H1 (cell line): ENCODE data around the gene RAB10. TPM values are rescaled to one million over a fixed set of nuclear protein-coding genes. Genes with fewer than 3 reads are reported as not detected.
A peak's percentile ranks its signal among the peaks of the same experiment; 100 is the strongest.

Experiments
- CTCF ChIA-PET: fragments of 300-600 bp; sonication (Branson Sonifier 250); formaldehyde crosslinking; loops from one replicate; lab custom pipeline; 2021; ENCODE audit not compliant: partially characterized antibody; lab: Charles Lee
- POLR2A ChIA-PET: fragments of 300-600 bp; sonication (Branson Sonifier 250); formaldehyde crosslinking; loops from one replicate; lab custom pipeline; 2021; ENCODE audit warnings: inconsistent platforms; ENCODE audit not compliant: partially characterized antibody; lab: Charles Lee
- DNase-seq, 2 experiments: peaks; one replicate each; pipeline versions ENCODE4 v3.0.0 to v3.0.0-alpha.2; 2010 to 2022; ENCODE audit warnings: low spot score in 2 of 2, low read depth in 1 of 2, mixed read lengths in 1 of 2
- FAIRE-seq: peaks from 2 replicates; lab custom pipeline; 2011; peaks lifted over from hg19 to GRCh38; lab: Jason Lieb, UNC
- H2AFZ ChIP-seq: 2 replicates; pipeline ENCODE4 v1.8.1; 2012; ENCODE audit warnings: low read length, inconsistent platforms
- H2AK5ac ChIP-seq: 2 replicates; pipeline ENCODE4 v1.6.1; 2013; ENCODE audit warnings: low read depth, low read length
- H2BK120ac ChIP-seq: replicated peaks from 2 replicates; pipeline ENCODE3; 2013; ENCODE audit warnings: low read depth, low read length, inconsistent platforms
- H2BK12ac ChIP-seq: 2 replicates; pipeline ENCODE4 v1.6.1; 2013; ENCODE audit warnings: low read depth, low read length
- H2BK15ac ChIP-seq: 2 replicates; pipeline ENCODE4 v1.6.1; 2013; ENCODE audit warnings: low read length
- H2BK20ac ChIP-seq: 2 replicates; pipeline ENCODE4 v1.6.1; 2013; ENCODE audit warnings: low read length
- H2BK5ac ChIP-seq: 2 replicates; pipeline ENCODE4 v1.6.1; 2013; ENCODE audit warnings: low read depth, low read length
- H3K14ac ChIP-seq: 2 replicates; pipeline ENCODE4 v1.6.1; 2013; ENCODE audit warnings: inconsistent platforms; ENCODE audit not compliant: insufficient read length
- H3K18ac ChIP-seq: 2 replicates; pipeline ENCODE4 v1.6.1; 2013; ENCODE audit warnings: low read length; ENCODE audit errors: extremely low read depth
- H3K23ac ChIP-seq: 2 replicates; pipeline ENCODE4 v1.6.1; 2013; ENCODE audit warnings: inconsistent platforms; ENCODE audit not compliant: insufficient read length
- H3K23me2 ChIP-seq: 2 replicates; pipeline ENCODE4 v1.6.1; 2013; ENCODE audit warnings: low read depth, low read length
- H3K27ac ChIP-seq: 2 replicates; pipeline ENCODE4 v1.6.1; 2011; ENCODE audit warnings: low read depth, low read length, inconsistent platforms
- H3K27me3 ChIP-seq, 4 experiments: replicated peaks in 1 of 4; 1 replicate in 1 of 4; 2 replicates in 3 of 4; pipeline versions ENCODE4 v1.6.1 to v1.8.1; 2011 to 2013; ENCODE audit warnings: low read length in 3 of 4, mild to moderate bottlenecking in 3 of 4, inconsistent platforms in 2 of 4, mixed read lengths in 2 of 4, moderate library complexity in 1 of 4; ENCODE audit not compliant: control insufficient read depth in 3 of 4, insufficient read depth in 3 of 4; ENCODE audit errors: extremely low read depth in 1 of 4
- H3K36me3 ChIP-seq, 4 experiments: 2 replicates each; pipeline versions ENCODE4 v1.6.1 to v1.8.1; 2011 to 2013; ENCODE audit warnings: mild to moderate bottlenecking in 4 of 4, low read length in 3 of 4, moderate library complexity in 2 of 4, control low read depth in 1 of 4, inconsistent platforms in 1 of 4; ENCODE audit not compliant: insufficient read depth in 4 of 4, control insufficient read depth in 2 of 4
- H3K4ac ChIP-seq: replicated peaks from 2 replicates; pipeline ENCODE3; 2013; ENCODE audit warnings: low read length, low read depth, mixed read lengths, inconsistent platforms; ENCODE audit not compliant: insufficient read length
- H3K4me1 ChIP-seq, 4 experiments: replicated peaks in 1 of 4; 1 replicate in 1 of 4; 2 replicates in 3 of 4; pipeline versions ENCODE4 v1.6.1 to v1.8.1; 2011 to 2013; ENCODE audit warnings: low read length in 3 of 4, inconsistent platforms in 2 of 4, mixed read lengths in 1 of 4; ENCODE audit not compliant: insufficient read depth in 4 of 4, control insufficient read depth in 3 of 4
- H3K4me2 ChIP-seq, 2 experiments: 2 replicates each; pipeline versions ENCODE4 v1.6.1 to v1.8.1; 2011 to 2013; ENCODE audit warnings: low read depth in 2 of 2, low read length in 2 of 2, control low read depth in 1 of 2, inconsistent platforms in 1 of 2, mild to moderate bottlenecking in 1 of 2; ENCODE audit not compliant: insufficient read depth in 1 of 2
- H3K4me3 ChIP-seq, 4 experiments: fragments of 200-600, 300-600 bp in 1 of 4; sonication (generic), shearing (Covaris generic), sonication (Bioruptor Twin) in 1 of 4; 2 replicates each; pipeline versions ENCODE4 v1.5.1 to v1.8.1; 2011 to 2016; ENCODE audit warnings: low read length in 4 of 4, low read depth in 3 of 4, control low read depth in 2 of 4, inconsistent platforms in 2 of 4, mild to moderate bottlenecking in 2 of 4, mixed read lengths in 1 of 4, moderate library complexity in 1 of 4; ENCODE audit not compliant: insufficient read depth in 2 of 4; ENCODE audit errors: extremely low read depth in 1 of 4
- H3K56ac ChIP-seq: replicated peaks from 2 replicates; pipeline ENCODE3; 2013; ENCODE audit warnings: low read depth, mild to moderate bottlenecking, mixed read lengths, low read length, inconsistent platforms; ENCODE audit not compliant: insufficient read length
- H3K79me1 ChIP-seq: 2 replicates; pipeline ENCODE4 v1.6.1; 2013; ENCODE audit warnings: low read depth, low read length, control low read depth
- H3K79me2 ChIP-seq, 2 experiments: 2 replicates each; pipeline versions ENCODE4 v1.6.1 to v1.8.1; 2012 to 2013; ENCODE audit warnings: low read length in 2 of 2, mild to moderate bottlenecking in 2 of 2, inconsistent platforms in 1 of 2; ENCODE audit not compliant: insufficient read depth in 2 of 2, control insufficient read depth in 1 of 2
- H3K9ac ChIP-seq, 4 experiments: replicated peaks in 1 of 4; 1 replicate in 1 of 4; 2 replicates in 3 of 4; pipeline versions ENCODE4 v1.6.1 to v1.8.1; 2011 to 2013; ENCODE audit warnings: low read depth in 3 of 4, low read length in 3 of 4, control low read depth in 2 of 4, mild to moderate bottlenecking in 2 of 4, moderate library complexity in 2 of 4, inconsistent platforms in 1 of 4; ENCODE audit errors: extremely low read depth in 1 of 4
- H3K9me3 ChIP-seq, 2 experiments: 2 replicates each; pipeline versions ENCODE4 v1.6.1 to v1.8.1; 2012 to 2013; ENCODE audit warnings: mild to moderate bottlenecking in 2 of 2, moderate library complexity in 2 of 2, control low read depth in 1 of 2, inconsistent platforms in 1 of 2, low read depth in 1 of 2, low read length in 1 of 2, mixed read lengths in 1 of 2; ENCODE audit not compliant: insufficient read depth in 2 of 2
- H4K20me1 ChIP-seq, 2 experiments: replicated peaks in 1 of 2; 2 replicates each; pipeline versions ENCODE3 to v1.8.1; 2011 to 2013; ENCODE audit warnings: inconsistent platforms in 2 of 2, low read length in 2 of 2, mild to moderate bottlenecking in 1 of 2; ENCODE audit not compliant: insufficient read depth in 2 of 2, control insufficient read depth in 1 of 2
- H4K5ac ChIP-seq: 2 replicates; pipeline ENCODE4 v1.6.1; 2013; ENCODE audit warnings: low read length, low read depth, mixed read lengths, inconsistent platforms; ENCODE audit not compliant: insufficient read length
- H4K8ac ChIP-seq: 2 replicates; pipeline ENCODE4 v1.8.0; 2013; ENCODE audit warnings: mild to moderate bottlenecking, moderate library complexity, low read length, inconsistent platforms; ENCODE audit not compliant: insufficient read depth; ENCODE audit errors: extremely low read depth
- H4K91ac ChIP-seq: replicated peaks from 2 replicates; pipeline ENCODE3; 2013; ENCODE audit warnings: low read length, mixed read lengths, inconsistent platforms; ENCODE audit not compliant: insufficient read length
- EGR1 ChIP-seq: IDR thresholded peaks from 2 replicates; pipeline ENCODE4 v1.6.1; 2011; ENCODE audit warnings: low read depth, low read length, borderline replicate concordance
- RAD21 ChIP-seq, 2 experiments: IDR thresholded peaks in 1 of 2; conservative IDR thresholded peaks in 1 of 2; 2 replicates each; pipeline ENCODE4 v1.6.1; 2011; ENCODE audit warnings: low read depth in 2 of 2, low read length in 2 of 2, improper control_type of control experiment in 1 of 2, inconsistent platforms in 1 of 2, mild to moderate bottlenecking in 1 of 2, moderate library complexity in 1 of 2
- WGBS, 2 experiments: shearing (Covaris generic) in 1 of 2; methylation state at CpG; one replicate each; pipeline versions ENCODE4 v1.1.6 to v1.1.7; 2013 to 2015; ENCODE audit warnings: low lambda C conversion rate in 2 of 2, mixed read lengths in 2 of 2, inconsistent platforms in 1 of 2, low coverage in 1 of 2, missing lambda C conversion rate in 1 of 2; ENCODE audit not compliant: insufficient replicate concordance in 2 of 2, insufficient coverage in 1 of 2, insufficient read length in 1 of 2; ENCODE audit errors: extremely low coverage in 1 of 2, missing lambda C conversion rate in 1 of 2; 5-methylcytosine and 5-hydroxymethylcytosine counted together
- polyA plus RNA-seq, 7 experiments: library from polyadenylated mRNA; depleted of rRNA in 3 of 7; stranded (reverse) in 5 of 7; unstranded in 2 of 7; fragments of >200 nt in 5 of 7; fragments of 200-250 nt in 2 of 7; gene quantifications; 1 replicate in 5 of 7; 2 replicates in 1 of 7; 4 replicates in 1 of 7; pipeline versions ENCODE4 v1.2.1 to v1.2.3, GENCODE V29; 2011 to 2013; ENCODE audit warnings: missing spikeins in 2 of 7, mixed read lengths in 2 of 7
- total RNA-seq: library from RNA; stranded (reverse); fragmentation: NEBNext Ultra II Directional; extraction: Animal tissue kit (Norgen Biotek cat#: 25700); gene quantifications from 2 replicates; pipeline ENCODE4 v1.2.1, GENCODE V29; 2021

Gene RAB10
- total and polyA plus RNA-seq, 2 of the 8 experiments (the other 6 are each of a cell fraction or from before 2014, with no cell fraction given) = 42.6 to 136 TPM

- Histone ChIP-seq H2BK15ac (no peak overlapping the region), H2BK12ac (no peak overlapping the region), H3K4me1 (no peaks in the 10 kb centered on the region; a peak in 1 of 7 replicates), H3K56ac (no peak overlapping the region), H3K14ac (no peak overlapping the region), H4K5ac (no peak overlapping the region), H3K79me2 (peaks cover 14 to 98% of the 10 kb centered on the region in 2 experiments), H4K91ac (no peak overlapping the region), H3K4me2 (no peak overlapping the region), H3K4me3 (no peak overlapping the region), H2BK5ac (no peak overlapping the region), H4K8ac (no peak overlapping the region), H3K79me1 (peaks cover 18% of the 10 kb centered on the region), H2BK20ac (no peak overlapping the region), H3K23me2 (no peaks in the 10 kb centered on the region), H3K27ac (no peak overlapping the region), H2AK5ac (no peak overlapping the region), H4K20me1 (peaks cover 9 to 23% of the 10 kb centered on the region in 2 experiments), H2AFZ (no peak overlapping the region), H2BK120ac (no peak overlapping the region), H3K27me3 (no peaks in the 10 kb centered on the region), H3K9ac (no peak overlapping the region), H3K4ac (no peak overlapping the region), H3K23ac (no peak overlapping the region), H3K36me3 (peaks cover 0 to 11% (median 0%) of the 10 kb centered on the region in 4 experiments; a peak in 1 of 8 replicates), H3K9me3 (no peaks in the 10 kb centered on the region), H3K18ac (no peak overlapping the region)
- TF ChIP-seq RAD21 (IDR thresholded peaks at IDR 0.05 in 1 of 2, conservative IDR thresholded peaks at IDR 0.05 in 1 of 2; ENCODE audit: low read depth in 2 of 2, low read length in 2 of 2) (peak in 1 of 2 experiments; percentile 8; a peak in 1 of 4 replicates), EGR1 (no peak)
- FAIRE-seq (no peak), DNase-seq (no peak)
- ChIA-PET CTCF (interaction anchor here (0.7 to 2.8 kb wide), 8 partner anchors 19 to 125 kb away, joined by 3 to 7 read pairs (median 4); no protein-coding TSS in a partner anchor), POLR2A (interaction anchor here (0.7 to 2.2 kb wide), 6 partner anchors 9 to 78 kb away, joined by 3 to 8 read pairs (median 5); partner anchors contain the start of gene KIF3C)
- 96% methylated on average over 3 of the region's 3 CpGs; no CpG with 5 or more reads in 1 of the 2 experiments for WGBS, 2 experiments
These were observed 25.7 kb downstream of the RAB10 start for GRCh38 chr2:26059542-26059941.
